Colonic mucosa (tissue), 4 donors: ENCODE data around the gene ANKRD11. TPM values are rescaled to one million over a fixed set of nuclear protein-coding genes. Genes with fewer than 3 reads are reported as not detected.

Experiments
- DNase-seq: peaks from one replicate; pipeline ENCODE4 v3.0.0-alpha.2; 2020
- H3K27ac ChIP-seq: fragments of 200-600 bp; one replicate; pipeline ENCODE4 v1.8.0; 2021
- H3K27me3 ChIP-seq: fragments of 200-600 bp; one replicate; pipeline ENCODE4 v1.8.0; 2021
- H3K36me3 ChIP-seq: fragments of 200-600 bp; one replicate; pipeline ENCODE4 v1.8.0; 2021
- H3K4me1 ChIP-seq: fragments of 200-600 bp; one replicate; pipeline ENCODE4 v1.8.0; 2021; ENCODE audit warnings: mild to moderate bottlenecking
- H3K4me3 ChIP-seq: fragments of 200-600 bp; one replicate; pipeline ENCODE4 v1.8.0; 2021
- H3K9ac ChIP-seq, 2 donors: one replicate each; pipeline ENCODE4 v1.7.0; 2013; ENCODE audit warnings: control low read depth in 2 of 2, low read depth in 2 of 2, low read length in 2 of 2
- H3K9me3 ChIP-seq: fragments of 200-600 bp; one replicate; pipeline ENCODE4 v1.8.0; 2021
- CTCF ChIP-seq: fragments of 200-600 bp; IDR thresholded peaks from one replicate; pipeline ENCODE4 v1.8.0; 2022; ENCODE audit warnings: antibody characterized with exemption, mild to moderate bottlenecking
- intact Hi-C: fragments of 100-400 bp; cut with DNase I; formaldehyde crosslinking; loops from one replicate; pipeline ENCODE4 v1.14.1; 2022
- total RNA-seq, 2 donors: library from RNA; stranded (reverse); fragmentation: NEBNext Ultra II Directional in 1 of 2; extraction: Animal tissue kit (Norgen Biotek cat#: 25700) in 1 of 2; gene quantifications; one replicate each; pipeline ENCODE4 v1.2.1, GENCODE V29; 2021
- donor health status: healthy.
- donor health status: DM: no; HTN: no; CAD: no.
- donor health status: DM: no; HTN: no; CAD: no.

Gene ANKRD11
- total RNA-seq, 2 donors from 2014 or later: 69.4 to 129 TPM

GRCh38 chr16:89410322-89410721 lies 80.0 kb downstream of the ANKRD11 start:
- no peak for TF ChIP-seq CTCF
- no peak overlapping the region for H3K9ac ChIP-seq
- intact Hi-C loops: no loop called here
- H3K36me3 ChIP-seq: no peaks in the 10 kb centered on the region
- H3K9me3 ChIP-seq: no peaks in the 10 kb centered on the region
- H3K27ac ChIP-seq: no peak overlapping the region
- H3K4me1 ChIP-seq: peaks cover 26% of the 10 kb centered on the region
- no peak overlapping the region for H3K4me3 ChIP-seq
- no peaks in the 10 kb centered on the region for H3K27me3 ChIP-seq
- no peak for DNase-seq

GRCh38 chr16:89409161-89409711 lies 81.1 kb downstream of the ANKRD11 start:
- Histone ChIP-seq H3K27me3 (no peaks in the 10 kb centered on the region), H3K9ac (no peak overlapping the region), H3K9me3 (no peaks in the 10 kb centered on the region), H3K4me3 (no peak overlapping the region), H3K36me3 (no peaks in the 10 kb centered on the region), H3K4me1 (peaks cover 26% of the 10 kb centered on the region), H3K27ac (no peak overlapping the region)
- no peak for DNase-seq
- no peak for TF ChIP-seq CTCF
- intact Hi-C loops: no loop called here

GRCh38 chr16:89408315-89408714 lies 82.0 kb downstream of the ANKRD11 start:
- Histone ChIP-seq H3K27me3 (no peaks in the 10 kb centered on the region), H3K4me3 (no peak overlapping the region), H3K9ac (peak overlapping the region; percentile 2 to 10), H3K4me1 (peaks cover 26% of the 10 kb centered on the region), H3K36me3 (no peaks in the 10 kb centered on the region), H3K27ac (no peak overlapping the region), H3K9me3 (no peaks in the 10 kb centered on the region)
- intact Hi-C loops: no loop called here
- no peak for DNase-seq
- TF ChIP-seq CTCF: no peak

- Histone ChIP-seq H3K9me3 (no peaks in the 10 kb centered on the region), H3K27ac (no peak overlapping the region), H3K4me3 (no peak overlapping the region), H3K27me3 (no peaks in the 10 kb centered on the region), H3K36me3 (no peaks in the 10 kb centered on the region), H3K9ac (peak overlapping the region; percentile 2 to 10), H3K4me1 (peaks cover 24% of the 10 kb centered on the region)
- TF ChIP-seq CTCF: no peak
- intact Hi-C loops: no loop called here
- DNase-seq: no peak
Observed at GRCh38 chr16:89407925-89408300, 82.4 kb downstream of the ANKRD11 start.

- H3K9ac ChIP-seq: no peak overlapping the region
- H3K36me3 ChIP-seq: no peaks in the 10 kb centered on the region
- no peak for DNase-seq
- no peaks in the 10 kb centered on the region for H3K9me3 ChIP-seq
- no peak for TF ChIP-seq CTCF
- peaks cover 19% of the 10 kb centered on the region for H3K4me1 ChIP-seq
- no peak overlapping the region for H3K4me3 ChIP-seq
- no peak overlapping the region for H3K27ac ChIP-seq
- no peaks in the 10 kb centered on the region for H3K27me3 ChIP-seq
- intact Hi-C loops: no loop called here
Observed at GRCh38 chr16:89407282-89407924, 83.0 kb downstream of the ANKRD11 start.
